Midbrain (tissue), 1 donor: Measurements from ENCODE around the gene GSS.

Experiments
- DNase-seq: peaks from one replicate; lab custom pipeline; 2025; lab: John Stamatoyannopoulos, UW

The GSS gene

DNA sequence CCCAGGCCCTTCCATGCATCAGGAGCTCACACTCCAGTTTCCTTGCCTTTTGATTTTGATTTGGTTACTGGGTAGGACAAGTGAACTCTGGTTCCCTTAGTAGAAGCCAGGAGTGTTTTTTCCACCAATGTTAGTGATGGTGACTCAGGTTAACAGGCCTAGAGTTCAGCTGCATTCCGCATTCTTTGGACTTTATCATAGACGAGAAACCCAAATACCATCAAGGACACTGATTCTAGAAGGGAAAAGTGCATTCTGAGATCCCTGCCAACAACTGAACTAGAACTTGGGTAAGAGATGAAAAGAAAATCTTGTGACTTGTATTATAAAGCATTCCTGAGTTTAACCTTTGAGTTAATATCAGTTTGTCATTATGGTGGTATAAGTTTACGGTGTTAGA, 8.9 kb downstream of the GSS start:
- DNase-seq = no peak

GRCh38 chr20:34945315-34946077, 10.1 kb downstream of the GSS start:
- DNase-seq = no peak

- no peak for DNase-seq
Measured at GRCh38 chr20:34943808-34944567, 11.6 kb downstream of the GSS start.

- DNase-seq = no peak
Measured at GRCh38 chr20:34942301-34942700, 13.3 kb downstream of the GSS start.

- no peak for DNase-seq
Measured at GRCh38 chr20:34941226-34941625, 14.4 kb downstream of the GSS start.

- no peak for DNase-seq
Measured at GRCh38 chr20:34940081-34940481, 15.5 kb downstream of the GSS start.

DNA sequence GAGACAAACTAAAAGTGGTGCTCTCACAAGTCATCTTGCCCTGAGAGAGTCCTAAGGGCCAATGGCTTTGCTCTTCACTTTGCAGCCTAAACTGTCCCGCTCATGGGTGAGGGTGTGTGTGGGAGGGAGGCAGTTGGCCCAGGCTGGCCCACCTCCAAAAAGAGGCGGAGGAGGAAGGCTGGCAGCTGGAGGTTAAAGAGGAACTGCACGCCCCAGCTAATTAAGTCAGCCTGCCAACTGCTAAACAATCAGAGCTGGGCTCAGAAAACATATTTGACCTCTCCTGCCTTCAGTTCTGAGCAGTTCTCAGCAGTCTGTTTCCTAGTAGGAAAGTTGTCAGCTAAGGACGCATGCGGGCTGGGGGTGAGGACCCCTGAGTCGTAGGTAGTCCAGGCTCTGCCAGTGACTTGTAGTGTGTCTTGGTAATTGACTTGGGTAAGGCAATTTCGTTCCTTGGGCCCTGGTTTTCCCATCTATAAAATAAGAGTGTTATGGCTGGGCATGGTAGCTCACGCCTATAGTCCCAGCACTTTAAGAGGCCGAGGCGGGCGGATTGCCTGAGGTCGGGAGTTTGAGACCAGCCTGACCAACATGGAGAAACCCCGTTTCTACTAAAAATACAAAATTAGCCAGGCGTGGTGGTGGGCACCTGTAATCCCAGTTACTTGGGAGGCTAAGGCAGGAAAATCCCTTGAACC, 17.0 kb downstream of the GSS start:
- DNase-seq = peak; percentile 19

GRCh38 chr20:34931771-34932170, 23.8 kb downstream of the GSS start:
- no peak for DNase-seq

- no peak for DNase-seq
Measured at GRCh38 chr20:34928411-34928810, 27.2 kb downstream of the GSS start.

- DNase-seq = no peak
Measured at GRCh38 chr20:34927736-34928135, 27.9 kb downstream of the GSS start.

GRCh38 chr20:34926581-34926980, 29.0 kb downstream of the GSS start:
- no peak for DNase-seq

GRCh38 chr20:34925981-34926380, 29.6 kb downstream of the GSS start:
- no peak for DNase-seq

GRCh38 chr20:34925341-34925740, 30.3 kb downstream of the GSS start:
- DNase-seq = no peak

GRCh38 chr20:34923414-34923813, 32.2 kb downstream of the GSS start:
- DNase-seq = no peak

DNA sequence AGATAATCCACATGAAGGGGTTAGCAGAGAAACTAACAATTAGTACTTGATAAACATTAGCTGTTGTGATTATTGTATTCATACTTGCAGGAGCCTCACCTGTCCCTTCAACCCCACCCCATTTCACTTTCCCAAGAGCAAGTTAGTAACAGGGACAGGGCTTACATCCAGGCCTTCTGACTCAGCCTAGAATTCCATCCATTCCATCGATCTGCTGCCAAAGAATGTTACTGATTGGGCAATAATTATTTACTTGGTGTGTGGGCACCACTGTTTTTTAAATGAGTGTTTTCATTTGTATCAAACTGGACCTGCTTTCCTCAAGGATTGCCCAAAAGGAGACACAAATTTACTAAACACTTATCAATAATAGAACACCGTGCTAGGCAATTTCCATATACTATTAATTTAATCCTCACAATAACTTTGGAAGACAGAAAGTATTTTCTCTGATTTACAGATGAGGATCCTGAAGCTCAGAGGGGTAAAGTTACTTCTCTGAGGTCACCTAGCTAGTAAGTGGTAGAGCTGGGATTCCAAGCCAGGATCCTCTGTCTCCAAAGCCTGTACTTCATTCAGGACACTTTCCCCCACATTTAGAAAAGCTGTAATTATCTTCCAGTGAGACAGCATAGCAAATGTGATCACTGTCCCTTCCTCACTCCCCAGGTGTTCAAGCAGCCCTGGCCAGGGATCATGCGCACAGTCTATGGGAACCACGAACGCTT, 32.8 kb downstream of the GSS start:
- no peak for DNase-seq

DNA sequence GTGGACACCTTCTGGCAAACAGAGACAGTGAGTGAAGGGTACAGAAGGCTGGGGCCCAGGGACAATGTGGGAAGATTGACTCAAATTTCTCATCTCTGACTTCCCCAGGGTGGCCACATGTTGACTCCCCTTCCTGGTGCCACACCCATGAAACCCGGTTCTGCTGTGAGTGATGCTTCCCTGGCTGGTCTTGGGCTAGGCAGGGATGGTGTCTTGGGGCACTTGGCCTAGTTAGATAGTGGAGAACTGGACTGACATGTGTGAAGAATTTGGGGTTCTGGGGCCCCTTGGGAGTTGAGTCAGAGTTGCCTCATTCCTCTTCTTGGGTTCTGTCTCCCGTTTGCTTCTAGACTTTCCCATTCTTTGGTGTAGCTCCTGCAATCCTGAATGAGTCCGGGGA, 34.2 kb downstream of the GSS start:
- DNase-seq = no peak

DNA sequence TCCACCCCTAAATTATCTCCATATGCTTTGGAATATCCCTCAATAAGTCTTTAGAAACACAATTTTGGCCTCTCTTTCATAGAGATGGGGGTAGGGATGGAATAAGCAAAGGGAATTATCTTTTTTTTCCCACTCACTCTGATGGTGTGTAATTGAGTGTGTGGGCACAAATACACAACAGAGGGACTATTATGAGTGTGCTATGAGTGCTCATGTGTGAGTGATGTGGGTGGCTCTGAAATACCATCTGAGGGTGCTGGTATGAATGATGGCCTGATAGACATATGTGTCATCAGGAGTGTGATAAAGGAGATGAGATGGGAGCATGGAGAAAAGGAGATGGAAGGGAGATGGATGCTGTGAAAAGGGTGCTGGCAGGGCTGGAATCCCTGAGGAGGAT, 35.6 kb downstream of the GSS start:
- DNase-seq = no peak

- DNase-seq = no peak
Measured at GRCh38 chr20:34916774-34917354, 38.7 kb downstream of the GSS start.

- DNase-seq = no peak
Measured at GRCh38 chr20:34915749-34916455, 39.7 kb downstream of the GSS start.

DNA sequence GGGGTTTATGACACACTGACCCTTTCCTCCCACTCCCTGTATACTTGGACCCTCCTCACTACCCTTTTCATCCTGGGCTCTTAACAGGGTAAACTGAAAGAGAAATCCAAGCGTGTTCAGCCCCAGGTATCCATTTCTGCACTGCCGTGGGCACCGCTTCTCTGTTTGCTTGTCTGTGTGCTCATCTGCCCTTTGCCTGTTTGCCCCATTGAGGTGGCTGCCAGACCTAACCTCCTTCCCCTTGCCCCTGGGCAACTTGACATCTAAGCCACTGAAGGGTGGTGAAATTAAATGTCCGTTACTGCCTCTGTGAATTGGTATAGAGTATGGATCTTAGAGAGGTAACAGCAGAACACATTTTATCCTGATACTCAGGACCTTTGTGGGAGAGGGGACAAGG, 40.5 kb downstream of the GSS start:
- no peak for DNase-seq
